GM18519 (cell line): ENCODE data around the gene CSHL1.
"Not testable (repeated sequence)": the region's sequence is repeated elsewhere in the genome, so short reads cannot be mapped to it uniquely, and the experiment has no call there.

Experiments
- ATAC-seq: cut with Tn5 transposase; IDR thresholded peaks from one replicate; pipeline ENCODE4 v1.9.1; 2021; ENCODE audit warnings: mild to moderate bottlenecking, moderate library complexity; ENCODE audit not compliant: unreplicated experiment, low FRiP score

CSHL1 gene

GRCh38 chr17:63920050-63920449, 9.0 kb upstream of the CSHL1 start:
- not testable (repeated sequence) for ATAC-seq

- no peak for ATAC-seq
Observed at GRCh38 chr17:63919311-63919723, 8.3 kb upstream of the CSHL1 start.

- ATAC-seq = not testable (repeated sequence)
Observed at GRCh38 chr17:63918789-63919305, 7.8 kb upstream of the CSHL1 start, which contains the start of gene GH1. Gene GH1, minus strand, starts transcription at chr17:63918839. Its CDS starts 63 bp downstream, at chr17:63918776.

- no peak for ATAC-seq
Observed at GRCh38 chr17:63918305-63918704, 7.2 kb upstream of the CSHL1 start.

GRCh38 chr17:63917646-63918045, 6.6 kb upstream of the CSHL1 start:
- ATAC-seq = no peak

GRCh38 chr17:63917206-63917605, 6.1 kb upstream of the CSHL1 start:
- ATAC-seq = not testable (repeated sequence)

- ATAC-seq = no peak
Observed at GRCh38 chr17:63916566-63917185, 5.6 kb upstream of the CSHL1 start.

- not testable (repeated sequence) for ATAC-seq
Observed at GRCh38 chr17:63915753-63916152, 4.7 kb upstream of the CSHL1 start.

GRCh38 chr17:63914471-63914870, 3.4 kb upstream of the CSHL1 start:
- no peak for ATAC-seq

GRCh38 chr17:63911657-63912100, 621 bp upstream of the CSHL1 start:
- no peak for ATAC-seq

GRCh38 chr17:63910096-63910495, 962 bp downstream of the CSHL1 start:
- ATAC-seq = no peak

- not testable (repeated sequence) for ATAC-seq
Observed at GRCh38 chr17:63909586-63909985, 1.5 kb downstream of the CSHL1 start.

- not testable (repeated sequence) for ATAC-seq
Observed at GRCh38 chr17:63907161-63907778, 3.8 kb downstream of the CSHL1 start.

- not testable (repeated sequence) for ATAC-seq
Observed at GRCh38 chr17:63904796-63905195, 6.3 kb downstream of the CSHL1 start.

GRCh38 chr17:63903787-63904201, 7.3 kb downstream of the CSHL1 start:
- ATAC-seq = not testable (repeated sequence)

GRCh38 chr17:63901971-63902370, 9.1 kb downstream of the CSHL1 start:
- ATAC-seq = not testable (repeated sequence)

GRCh38 chr17:63898899-63899798, 11.9 kb downstream of the CSHL1 start:
- ATAC-seq = not testable (repeated sequence)

GRCh38 chr17:63896524-63897354, 14.3 kb downstream of the CSHL1 start, which contains the start of gene CSH1:
Gene CSH1, minus strand, starts transcription at chr17:63896574. Its CDS starts 63 bp downstream, at chr17:63896511.
- not testable (repeated sequence) for ATAC-seq

- ATAC-seq = not testable (repeated sequence)
Observed at GRCh38 chr17:63894821-63895220, 16.2 kb downstream of the CSHL1 start.

GRCh38 chr17:63894021-63894420, 17.0 kb downstream of the CSHL1 start:
- not testable (repeated sequence) for ATAC-seq
